A673 (cell line): ENCODE data around the gene DPF3. TPM values are rescaled to one million over a fixed set of nuclear protein-coding genes. Genes with fewer than 3 reads are reported as not detected.

Experiments
- BruUV-seq: library from RNA; stranded (reverse); fragments of 400-500 nt; replicated peaks from 2 replicates; lab custom pipeline; 2021; lab: Mats Ljungman, UMichigan
- CTCF ChIA-PET: fragments of 300-600 bp; sonication (Branson Sonifier 250); formaldehyde crosslinking; loops from one replicate; lab custom pipeline; 2022; ENCODE audit warnings: antibody characterized with exemption; lab: Charles Lee
- POLR2A ChIA-PET: fragments of 300-600 bp; sonication (Branson Sonifier 250); formaldehyde crosslinking; loops from one replicate; lab custom pipeline; 2022; ENCODE audit warnings: antibody characterized with exemption; ENCODE audit not compliant: low non-redundant PET; lab: Charles Lee
- DNase-seq: peaks from one replicate; pipeline ENCODE4 v3.0.0-alpha.2; 2015; ENCODE audit warnings: low spot score
- H3K27ac ChIP-seq: fragments of 200-600 bp; sonication (generic); 2 replicates; pipeline ENCODE4 v1.5.1; 2016; ENCODE audit warnings: mixed run types, low read depth, mild to moderate bottlenecking, mixed read lengths, antibody characterized with exemption, low read length; ENCODE audit not compliant: poor library complexity, severe bottlenecking
- H3K27me3 ChIP-seq: fragments of 200-600 bp; sonication (generic); replicated peaks from 2 replicates; pipeline ENCODE4 v1.6.1; 2017; ENCODE audit warnings: mixed run types, low read depth, mild to moderate bottlenecking, mixed read lengths, antibody characterized with exemption, low read length; ENCODE audit not compliant: insufficient read depth, poor library complexity
- H3K36me3 ChIP-seq: fragments of 200-600 bp; sonication (generic); 2 replicates; pipeline ENCODE4 v1.6.1; 2016; ENCODE audit warnings: mixed run types, mild to moderate bottlenecking, mixed read lengths, antibody characterized with exemption, low read length; ENCODE audit not compliant: insufficient read depth, poor library complexity, severe bottlenecking
- H3K4me1 ChIP-seq: fragments of 200-600 bp; sonication (generic); 2 replicates; pipeline ENCODE4 v1.6.1; 2017; ENCODE audit warnings: mixed run types, mild to moderate bottlenecking, mixed read lengths, antibody characterized with exemption, low read length; ENCODE audit not compliant: insufficient read depth, poor library complexity, severe bottlenecking
- H3K4me3 ChIP-seq: fragments of 200-600 bp; sonication (generic); 2 replicates; pipeline ENCODE4 v1.5.1; 2016; ENCODE audit warnings: low read depth, mixed run types, mild to moderate bottlenecking, mixed read lengths, low read length; ENCODE audit not compliant: poor library complexity, severe bottlenecking
- H3K9me3 ChIP-seq: fragments of 200-600 bp; sonication (generic); 2 replicates; pipeline ENCODE4 v1.6.1; 2016; ENCODE audit warnings: mixed run types, low read depth, mild to moderate bottlenecking, mixed read lengths, antibody characterized with exemption, low read length; ENCODE audit not compliant: poor library complexity, severe bottlenecking
- CTCF ChIP-seq: fragments of 300-800, 200-600 bp; sonication (generic); conservative IDR thresholded peaks from 2 replicates; pipeline ENCODE4 v1.5.1; 2017; ENCODE audit warnings: low read depth, mild to moderate bottlenecking, antibody characterized with exemption, low read length, moderate library complexity, mixed read lengths
- EZH2 ChIP-seq: fragments of 200-600 bp; sonication (generic); IDR thresholded peaks from 2 replicates; pipeline ENCODE4 v1.6.1; 2017; ENCODE audit warnings: borderline replicate concordance, low read depth, mild to moderate bottlenecking, mixed read lengths, antibody characterized with exemption, low read length; ENCODE audit not compliant: poor library complexity, severe bottlenecking
- intact Hi-C: fragments of 100-400 bp; cut with micrococcal nuclease; formaldehyde crosslinking; loops from one replicate; pipeline ENCODE4 v1.10.0; 2022; ENCODE audit not compliant: unreplicated experiment
- total RNA-seq: library from RNA; stranded (reverse); gene quantifications from 2 replicates; pipeline ENCODE4 v1.2.3, GENCODE V29; 2021

The DPF3 gene
- total RNA-seq, 1 experiment from 2014 or later: 15.7 TPM

DNA sequence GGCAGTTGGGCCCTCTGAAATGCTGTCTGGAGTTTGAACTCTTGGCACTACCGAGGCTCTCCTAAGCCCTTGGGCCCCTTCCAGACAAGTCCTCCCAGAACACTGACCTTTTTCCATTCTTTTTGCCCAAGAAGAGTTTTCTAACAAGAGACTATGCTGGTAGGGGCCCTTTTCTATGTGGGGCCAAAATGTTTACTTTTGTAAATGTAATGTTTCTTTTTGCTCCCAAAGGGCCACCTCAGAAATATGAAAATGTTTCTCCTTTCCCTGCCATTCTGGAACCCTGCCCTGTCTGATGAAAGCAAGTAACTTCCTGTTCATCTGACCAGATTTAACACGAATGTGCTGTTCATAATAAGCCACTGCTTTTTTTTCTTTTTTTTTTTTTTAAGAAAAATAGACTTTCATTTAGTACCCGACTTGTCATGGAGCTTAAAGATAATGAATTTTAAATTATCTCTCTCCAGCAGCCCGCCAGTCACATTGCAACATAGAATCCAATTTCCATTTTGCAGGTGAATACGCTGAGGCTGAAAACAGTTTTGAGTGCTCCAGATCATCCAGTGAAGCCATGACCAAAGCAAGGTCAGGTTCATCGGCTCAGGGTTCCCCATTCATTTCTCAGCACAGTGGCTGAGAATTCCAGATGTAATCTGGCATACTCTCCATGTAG, 169.9 kb downstream of the DPF3 start:
- no peak for DNase-seq
- CTCF ChIA-PET: no interaction called here
- POLR2A ChIA-PET: no interaction called here
- peaks cover 4% of the 10 kb centered on the region for H3K4me1 ChIP-seq
- no peaks in the 10 kb centered on the region for H3K27me3 ChIP-seq
- H3K27ac ChIP-seq: no peak overlapping the region
- H3K9me3 ChIP-seq: no peaks in the 10 kb centered on the region
- BruUV-seq: no TSS peak
- TF ChIP-seq EZH2: no peak
- no peak for TF ChIP-seq CTCF
- no peaks in the 10 kb centered on the region for H3K36me3 ChIP-seq
- H3K4me3 ChIP-seq: no peak overlapping the region
- intact Hi-C loops: no loop called here

DNA sequence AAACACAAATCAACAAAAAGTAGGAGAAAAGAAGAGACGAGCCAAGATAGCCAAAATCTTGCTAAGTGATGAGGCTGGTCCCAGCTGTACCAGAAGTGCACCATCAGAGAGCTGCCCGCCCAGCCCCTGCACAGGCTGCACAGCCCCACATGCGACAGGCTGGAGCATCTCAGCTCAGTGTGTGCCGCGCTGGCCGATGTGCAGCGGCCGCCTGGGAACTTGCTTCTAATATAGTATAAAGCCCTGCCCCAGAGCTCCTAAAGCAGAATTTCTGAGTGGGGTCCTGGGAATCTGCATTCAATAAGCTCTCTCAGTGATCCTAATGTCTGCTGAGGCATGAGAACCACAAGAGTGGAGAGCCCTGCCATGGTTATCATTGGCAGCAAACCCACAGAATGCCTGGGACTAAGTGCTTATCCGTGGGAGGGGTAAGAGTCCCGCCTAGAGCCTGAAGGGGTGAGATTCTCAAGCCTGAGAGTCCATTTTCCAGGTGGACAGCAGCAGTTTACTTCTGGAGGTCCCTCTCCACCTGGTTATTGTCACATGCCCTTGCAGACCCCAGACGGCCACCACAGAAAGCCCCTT, 171.6 kb downstream of the DPF3 start:
- BruUV-seq: no TSS peak
- CTCF ChIA-PET: no interaction called here

GRCh38 chr14:72721083-72721482, 172.8 kb downstream of the DPF3 start:
- BruUV-seq: no TSS peak
- DNase-seq: no peak
- H3K27ac ChIP-seq: no peak overlapping the region
- no peaks in the 10 kb centered on the region for H3K27me3 ChIP-seq
- peaks cover 4% of the 10 kb centered on the region for H3K4me1 ChIP-seq
- TF ChIP-seq EZH2: no peak
- TF ChIP-seq CTCF: no peak
- no peak overlapping the region for H3K4me3 ChIP-seq
- ChIA-PET CTCF (no interaction called here), POLR2A (no interaction called here)
- intact Hi-C loops: no loop called here
- H3K9me3 ChIP-seq: no peaks in the 10 kb centered on the region
- H3K36me3 ChIP-seq: no peaks in the 10 kb centered on the region

More for the DNA sequence above, 171.6 kb downstream of the DPF3 start:
- no peak for TF ChIP-seq EZH2
- no peak for TF ChIP-seq CTCF
- H3K4me1 ChIP-seq: peaks cover 4% of the 10 kb centered on the region
- H3K9me3 ChIP-seq: no peaks in the 10 kb centered on the region
- DNase-seq: no peak
- no peak overlapping the region for H3K27ac ChIP-seq
- H3K36me3 ChIP-seq: no peaks in the 10 kb centered on the region
- H3K27me3 ChIP-seq: no peaks in the 10 kb centered on the region
- POLR2A ChIA-PET: no interaction called here
- no peak overlapping the region for H3K4me3 ChIP-seq
- intact Hi-C loops: no loop called here
